ENCODE results near the gene MARVELD2. TPM values are rescaled to one million over a fixed set of nuclear protein-coding genes. Genes with fewer than 3 reads are reported as not detected.
"Not testable (repeated sequence)": the region's sequence is repeated elsewhere in the genome, so short reads cannot be mapped to it uniquely, and the experiment has no call there.

The MARVELD2 gene
- total and polyA plus RNA-seq, 9 donors = 0.25 to 9.2 (median 1.7) TPM

DNA sequence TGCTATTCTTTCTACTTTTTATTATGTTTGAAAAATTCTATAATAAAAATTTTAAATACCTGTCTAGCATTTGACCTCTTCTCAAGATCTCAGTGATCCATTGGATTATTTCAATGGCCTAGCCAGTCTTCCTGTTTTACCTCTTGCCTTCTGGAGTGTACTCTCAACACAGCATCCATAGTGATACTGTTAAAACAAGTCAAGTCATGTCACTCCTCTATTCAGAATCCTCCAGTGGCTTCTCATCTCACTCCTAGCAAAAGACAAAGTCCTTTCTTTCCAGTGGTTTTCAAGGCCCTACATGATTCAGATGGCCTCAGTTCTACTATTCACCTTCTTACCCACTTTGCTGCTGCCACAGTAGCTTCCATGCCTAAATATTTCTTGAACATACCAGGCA is 1.8 kb downstream of the MARVELD2 start:
- intact Hi-C loops (cut with DNase I) = no loop called here
- TF ChIP-seq EP300 (IDR thresholded peaks at IDR 0.05) = no peak
- no peak for DNase-seq
- H3K36me3 ChIP-seq = no peaks in the 10 kb centered on the region
- H3K9me3 ChIP-seq = no peaks in the 10 kb centered on the region
- H3K27me3 ChIP-seq = no peaks in the 10 kb centered on the region
- peaks cover 1% of the 10 kb centered on the region for H3K4me1 ChIP-seq (ENCODE audit: insufficient read depth)
- no peak overlapping the region for H3K27ac ChIP-seq
- H3K4me3 ChIP-seq = no peak overlapping the region

DNA sequence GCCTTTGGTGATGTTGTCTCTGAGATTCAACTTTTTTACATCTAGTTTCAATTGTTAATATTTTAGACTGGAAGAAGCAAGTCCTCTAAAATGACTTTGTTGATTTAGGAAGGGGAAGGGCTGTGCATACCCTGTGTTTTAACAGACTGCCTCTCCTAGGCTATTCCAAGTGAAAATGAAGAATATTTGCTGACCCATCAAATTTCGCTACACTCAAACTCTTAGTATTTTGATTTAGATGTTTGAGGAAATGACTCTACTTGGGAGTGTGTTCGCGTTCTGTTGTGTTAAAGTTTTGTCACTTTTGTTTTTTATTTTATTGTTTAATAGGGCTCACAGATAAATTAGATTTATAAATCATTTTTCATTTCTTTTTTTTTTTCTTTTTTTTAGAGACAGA is 3.6 kb downstream of the MARVELD2 start:
- Histone ChIP-seq H3K27ac (no peak overlapping the region), H3K27me3 (no peaks in the 10 kb centered on the region), H3K9me3 (no peaks in the 10 kb centered on the region), H3K4me3 (no peak overlapping the region), H3K4me1 (ENCODE audit: insufficient read depth) (peaks cover 1% of the 10 kb centered on the region), H3K36me3 (no peaks in the 10 kb centered on the region)
- TF ChIP-seq EP300 (IDR thresholded peaks at IDR 0.05) (no peak), POLR2A (IDR thresholded peaks at IDR 0.05) (no peak)
- TF ChIP-seq, protein P1, sequence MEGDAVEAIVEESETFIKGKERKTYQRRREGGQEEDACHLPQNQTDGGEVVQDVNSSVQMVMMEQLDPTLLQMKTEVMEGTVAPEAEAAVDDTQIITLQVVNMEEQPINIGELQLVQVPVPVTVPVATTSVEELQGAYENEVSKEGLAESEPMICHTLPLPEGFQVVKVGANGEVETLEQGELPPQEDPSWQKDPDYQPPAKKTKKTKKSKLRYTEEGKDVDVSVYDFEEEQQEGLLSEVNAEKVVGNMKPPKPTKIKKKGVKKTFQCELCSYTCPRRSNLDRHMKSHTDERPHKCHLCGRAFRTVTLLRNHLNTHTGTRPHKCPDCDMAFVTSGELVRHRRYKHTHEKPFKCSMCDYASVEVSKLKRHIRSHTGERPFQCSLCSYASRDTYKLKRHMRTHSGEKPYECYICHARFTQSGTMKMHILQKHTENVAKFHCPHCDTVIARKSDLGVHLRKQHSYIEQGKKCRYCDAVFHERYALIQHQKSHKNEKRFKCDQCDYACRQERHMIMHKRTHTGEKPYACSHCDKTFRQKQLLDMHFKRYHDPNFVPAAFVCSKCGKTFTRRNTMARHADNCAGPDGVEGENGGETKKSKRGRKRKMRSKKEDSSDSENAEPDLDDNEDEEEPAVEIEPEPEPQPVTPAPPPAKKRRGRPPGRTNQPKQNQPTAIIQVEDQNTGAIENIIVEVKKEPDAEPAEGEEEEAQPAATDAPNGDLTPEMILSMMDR (IDR thresholded peaks at IDR 0.05) = no peak
- no peak for DNase-seq
- WGBS, 3 donors = 93 to 95% (median 94%) methylated on average over 3 of the region's 3 CpGs
- intact Hi-C loops (cut with DNase I) = no loop called here

DNA sequence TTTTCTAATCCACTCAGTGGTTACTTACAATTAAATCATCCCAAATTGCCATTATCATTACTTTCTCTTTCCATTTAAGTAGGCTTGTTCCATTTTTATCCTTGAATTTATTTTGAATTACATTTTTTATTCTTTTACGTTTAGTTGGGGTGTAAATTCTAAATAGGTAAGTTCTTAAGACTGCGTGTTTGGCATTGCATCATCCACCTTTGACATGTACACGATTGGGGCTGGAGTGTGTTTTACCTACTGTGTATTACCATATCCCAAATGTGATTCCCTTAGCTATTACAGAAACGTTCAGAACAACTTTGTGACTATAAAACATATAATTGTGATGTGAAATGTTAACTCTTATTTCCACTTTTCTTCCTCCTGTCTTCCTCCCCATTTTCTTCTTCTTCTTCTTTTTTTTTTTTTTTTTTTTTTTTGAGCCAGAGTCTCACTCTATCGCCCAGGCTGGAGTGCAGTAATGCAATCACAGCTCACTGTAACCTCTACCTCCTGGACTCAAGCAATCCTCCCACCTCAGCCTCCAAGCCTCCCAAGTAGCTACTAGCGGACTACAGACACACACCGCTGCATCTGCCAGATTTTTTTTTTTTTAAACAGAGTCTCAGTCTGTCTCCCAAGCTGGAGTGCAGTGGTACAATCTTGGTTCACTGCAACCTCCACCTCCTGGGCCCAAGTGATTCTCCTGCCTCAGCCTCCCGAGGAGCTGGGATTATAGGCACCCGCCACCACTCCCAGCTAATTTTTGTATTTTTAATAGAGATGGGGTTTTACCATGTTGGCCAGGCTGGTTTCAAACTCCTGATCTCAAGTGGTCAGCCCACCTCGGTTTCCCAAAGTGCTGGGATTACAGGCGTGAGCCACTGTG is 16.7 kb downstream of the MARVELD2 start:
- WGBS, 3 donors = 79 to 82% (median 81%) methylated on average over 11 of the region's 11 CpGs
- no peak for TF ChIP-seq EP300 (IDR thresholded peaks at IDR 0.05)
- TF ChIP-seq, protein P1 (IDR thresholded peaks at IDR 0.05) = no peak
- no peak for TF ChIP-seq POLR2A (IDR thresholded peaks at IDR 0.05)

DNA sequence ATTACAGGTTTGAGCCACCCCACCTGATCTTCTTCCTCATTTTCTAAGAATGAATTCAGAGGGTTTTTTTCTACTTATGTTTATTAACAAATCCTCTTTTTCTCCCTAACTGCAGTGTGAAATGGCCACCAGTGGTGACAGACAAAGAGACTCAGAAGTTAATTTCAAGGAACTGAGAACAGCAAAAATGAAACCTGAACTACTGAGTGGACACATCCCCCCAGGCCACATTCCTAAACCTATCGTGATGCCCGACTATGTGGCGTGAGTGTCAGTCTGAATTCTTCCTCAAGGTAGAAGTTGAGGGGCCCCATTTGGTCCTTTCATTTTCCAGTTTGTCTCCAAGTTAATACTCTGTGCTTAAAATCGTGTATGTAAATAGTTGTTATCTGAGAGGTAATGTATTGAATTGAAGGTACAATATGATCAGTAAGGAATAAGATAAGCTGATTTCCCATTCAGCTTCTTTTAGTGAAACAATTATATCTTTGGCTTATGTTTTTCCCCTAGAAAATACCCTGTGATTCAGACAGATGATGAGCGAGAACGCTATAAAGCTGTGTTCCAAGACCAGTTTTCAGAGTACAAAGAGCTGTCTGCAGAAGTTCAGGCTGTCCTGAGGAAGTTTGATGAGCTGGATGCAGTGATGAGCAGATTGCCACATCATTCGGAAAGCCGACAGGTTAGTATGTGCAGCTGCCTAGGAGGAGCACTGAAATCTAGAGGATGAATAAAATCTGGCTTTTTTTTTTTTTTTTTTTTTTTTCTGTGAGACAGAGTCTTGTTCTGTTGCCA is 17.7 kb downstream of the MARVELD2 start:
- DNase-seq = no peak
- WGBS, 3 donors = 81 to 84% (median 83%) methylated on average over 8 of the region's 8 CpGs
- no peaks in the 10 kb centered on the region for H3K36me3 ChIP-seq
- no peaks in the 10 kb centered on the region for H3K9me3 ChIP-seq
- no peaks in the 10 kb centered on the region for H3K4me1 ChIP-seq (ENCODE audit: insufficient read depth)
- H3K4me3 ChIP-seq = no peak overlapping the region
- H3K27me3 ChIP-seq = no peaks in the 10 kb centered on the region
- no peak overlapping the region for H3K27ac ChIP-seq
- TF ChIP-seq EP300 (IDR thresholded peaks at IDR 0.05) (no peak), POLR2A (IDR thresholded peaks at IDR 0.05) (no peak)
- TF ChIP-seq, protein P1 (IDR thresholded peaks at IDR 0.05) = no peak
- intact Hi-C loops (cut with DNase I) = no loop called here

More for the DNA sequence above, 16.7 kb downstream of the MARVELD2 start:
- Histone ChIP-seq H3K27me3 (no peaks in the 10 kb centered on the region), H3K36me3 (no peaks in the 10 kb centered on the region), H3K27ac (no peak overlapping the region), H3K4me3 (no peak overlapping the region), H3K4me1 (ENCODE audit: insufficient read depth) (no peaks in the 10 kb centered on the region), H3K9me3 (no peaks in the 10 kb centered on the region)
- DNase-seq = no peak
- intact Hi-C loops (cut with DNase I) = no loop called here

DNA sequence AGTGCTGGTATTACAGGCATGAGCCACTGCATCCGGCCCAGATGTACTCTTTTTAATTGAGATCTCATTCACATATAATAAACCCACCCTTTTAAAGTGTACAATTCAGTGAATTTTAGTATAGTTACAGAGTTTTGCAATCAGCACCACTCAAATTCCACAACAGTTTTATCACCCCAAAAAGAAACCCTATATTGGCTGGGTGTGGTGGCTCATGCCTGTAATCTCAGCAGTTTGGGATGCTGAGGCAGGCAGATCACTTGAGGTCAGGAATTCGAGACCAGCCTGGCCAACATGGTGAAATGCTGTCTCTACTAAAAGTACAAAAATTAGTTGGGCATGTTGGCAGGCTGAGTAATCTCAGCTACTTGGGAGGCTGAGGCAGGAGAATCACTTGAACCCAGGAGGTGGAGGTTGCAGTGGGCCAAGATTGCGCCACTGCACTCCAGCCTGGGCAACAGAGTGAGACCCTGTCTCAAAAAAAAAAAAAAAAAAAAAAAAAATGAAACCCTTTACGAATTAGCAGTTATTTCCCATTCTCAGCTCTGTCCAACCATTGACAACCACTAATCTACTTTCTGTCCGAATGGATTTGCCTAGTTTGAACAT is 20.5 kb downstream of the MARVELD2 start:
- intact Hi-C loops (cut with DNase I); H3K36me3 ChIP-seq; H3K27ac ChIP-seq; H3K9me3 ChIP-seq; H3K4me1 ChIP-seq (ENCODE audit: insufficient read depth); H3K4me3 ChIP-seq; H3K27me3 ChIP-seq; DNase-seq: not testable (repeated sequence)
- 89 to 94% (median 90%) methylated on average over 5 of the region's 5 CpGs for WGBS, 3 donors

Data from ovary (tissue), 9 donors.